Osteocyte (in vitro differentiated cells): ENCODE measurements around the gene PIP4P1. TPM values are rescaled to one million over a fixed set of nuclear protein-coding genes. Genes with fewer than 3 reads are reported as not detected.

ENCODE experiments used
- DNase-seq: peaks from one replicate; pipeline ENCODE4 v3.0.0; 2021; ENCODE audit warnings: mixed read lengths; ENCODE audit not compliant: unreplicated experiment; ENCODE audit errors: extremely low spot score
- H3K27ac Mint-ChIP-seq: one replicate; pipeline ENCODE4 v1.8.0; 2021; ENCODE audit warnings: mild to moderate bottlenecking, mixed read lengths; ENCODE audit not compliant: unreplicated experiment
- H3K27me3 Mint-ChIP-seq: one replicate; pipeline ENCODE4 v1.8.0; 2021; ENCODE audit warnings: mixed read lengths; ENCODE audit not compliant: unreplicated experiment
- H3K36me3 Mint-ChIP-seq: one replicate; pipeline ENCODE4 v1.8.0; 2021; ENCODE audit warnings: mixed read lengths; ENCODE audit not compliant: unreplicated experiment
- H3K4me1 Mint-ChIP-seq: one replicate; pipeline ENCODE4 v1.8.0; 2021; ENCODE audit warnings: mixed read lengths; ENCODE audit not compliant: unreplicated experiment
- H3K4me3 Mint-ChIP-seq: one replicate; pipeline ENCODE4 v1.8.0; 2021; ENCODE audit warnings: mild to moderate bottlenecking, moderate library complexity, mixed read lengths; ENCODE audit not compliant: unreplicated experiment
- H3K9me3 Mint-ChIP-seq: one replicate; pipeline ENCODE4 v1.8.0; 2021; ENCODE audit warnings: mixed read lengths; ENCODE audit not compliant: unreplicated experiment
- CTCF ChIP-seq: fragments of 200-600 bp; sonication (generic); IDR thresholded peaks from 2 replicates; pipeline ENCODE4 v1.5.0; 2021; ENCODE audit warnings: antibody characterized with exemption, mild to moderate bottlenecking, moderate library complexity
- total RNA-seq: library from RNA; stranded (reverse); gene quantifications from 2 replicates; pipeline ENCODE4 v1.2.1, GENCODE V29; 2021

Gene PIP4P1
- total RNA-seq, 1 donor from 2014 or later, result 36.8 TPM

GRCh38 chr14:20493634-20494033 lies 32.4 kb upstream of the PIP4P1 start:
- Mint-ChIP-seq H3K36me3 (no peaks in the 10 kb centered on the region), H3K27ac (no peak overlapping the region), H3K4me1 (peaks cover 4% of the 10 kb centered on the region), H3K27me3 (peaks cover 37% of the 10 kb centered on the region), H3K4me3 (no peak overlapping the region), H3K9me3 (no peaks in the 10 kb centered on the region)
- no peak for TF ChIP-seq CTCF
- no peak for DNase-seq

- Mint-ChIP-seq H3K27ac (no peak overlapping the region), H3K9me3 (no peaks in the 10 kb centered on the region), H3K4me1 (peaks cover 4% of the 10 kb centered on the region), H3K36me3 (no peaks in the 10 kb centered on the region), H3K27me3 (peaks cover 42% of the 10 kb centered on the region), H3K4me3 (no peak overlapping the region)
- DNase-seq, result no peak
- no peak for TF ChIP-seq CTCF
These were observed 31.3 kb upstream of the PIP4P1 start for GRCh38 chr14:20492486-20492885.

- no peak for TF ChIP-seq CTCF
- H3K27me3 Mint-ChIP-seq, result peaks cover 44% of the 10 kb centered on the region
These were observed 29.3 kb upstream of the PIP4P1 start for GRCh38 chr14:20490563-20490962.

DNA sequence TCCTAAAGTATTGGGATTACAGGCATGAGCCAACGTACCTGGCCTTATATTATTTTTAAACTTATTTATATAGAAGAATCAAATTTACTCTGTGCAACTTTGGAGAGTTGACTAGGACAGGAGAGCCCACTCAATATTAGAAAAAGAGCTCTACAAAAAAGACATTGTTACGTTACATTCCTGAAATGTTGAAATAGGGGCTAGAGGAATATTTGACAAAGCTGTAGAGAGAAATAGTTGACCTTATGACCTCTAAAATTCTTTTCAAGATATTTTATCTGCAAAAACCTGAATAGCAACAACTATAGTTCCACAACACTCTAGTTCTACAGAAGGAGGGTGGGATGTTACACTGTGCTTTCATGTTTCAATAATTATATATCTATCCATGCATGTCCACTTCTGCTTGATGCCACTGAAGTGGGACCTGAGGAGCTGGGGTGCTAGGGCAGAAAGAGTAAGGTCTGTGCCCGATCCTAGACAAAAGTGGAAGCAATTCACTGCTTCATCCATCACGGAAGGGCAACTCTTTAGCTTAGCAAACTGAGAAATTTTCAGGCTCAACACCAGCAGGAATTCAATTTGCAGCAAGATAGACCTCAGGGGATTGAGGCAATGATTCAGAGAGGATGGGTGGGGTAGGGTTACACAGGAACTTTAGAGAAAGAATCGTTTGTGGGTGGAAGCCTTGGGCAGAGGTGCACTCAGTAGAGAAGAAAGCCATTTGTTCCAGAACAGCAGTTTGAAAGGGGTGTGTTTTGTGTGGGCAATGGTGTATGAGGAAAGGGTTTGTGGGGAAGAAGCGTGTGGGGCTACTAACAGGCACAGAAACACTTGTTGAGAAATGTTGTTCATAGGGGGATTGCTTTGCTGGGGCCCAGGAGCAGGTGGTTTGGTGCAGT lies 28.1 kb upstream of the PIP4P1 start:
- peaks cover 4% of the 10 kb centered on the region for H3K4me1 Mint-ChIP-seq
- H3K4me3 Mint-ChIP-seq, result no peak overlapping the region
- no peak for DNase-seq
- H3K27ac Mint-ChIP-seq, result no peak overlapping the region
- TF ChIP-seq CTCF, result no peak
- H3K27me3 Mint-ChIP-seq, result peaks cover 42% of the 10 kb centered on the region
- H3K36me3 Mint-ChIP-seq, result no peaks in the 10 kb centered on the region
- no peaks in the 10 kb centered on the region for H3K9me3 Mint-ChIP-seq

More at GRCh38 chr14:20490563-20490962, 29.3 kb upstream of the PIP4P1 start:
- H3K27ac Mint-ChIP-seq, result no peak overlapping the region
- H3K4me1 Mint-ChIP-seq, result peaks cover 4% of the 10 kb centered on the region
- DNase-seq, result no peak
- no peaks in the 10 kb centered on the region for H3K36me3 Mint-ChIP-seq
- no peaks in the 10 kb centered on the region for H3K9me3 Mint-ChIP-seq
- H3K4me3 Mint-ChIP-seq, result no peak overlapping the region

GRCh38 chr14:20487396-20487725 lies 26.1 kb upstream of the PIP4P1 start:
- no peak for DNase-seq
- no peaks in the 10 kb centered on the region for H3K36me3 Mint-ChIP-seq
- H3K9me3 Mint-ChIP-seq, result no peaks in the 10 kb centered on the region
- peaks cover 4% of the 10 kb centered on the region for H3K4me1 Mint-ChIP-seq
- no peak overlapping the region for H3K27ac Mint-ChIP-seq
- H3K4me3 Mint-ChIP-seq, result no peak overlapping the region
- no peak for TF ChIP-seq CTCF
- H3K27me3 Mint-ChIP-seq, result peaks cover 50% of the 10 kb centered on the region
